ENCODE measurements around the gene ASIP. TPM values are rescaled to one million over a fixed set of nuclear protein-coding genes. Genes with fewer than 3 reads are reported as not detected.

Gene ASIP
- total and polyA plus RNA-seq, 2 of the 13 experiments (the other 11 are each of a cell fraction or from before 2014, with no cell fraction given): not detected

- TF ChIP-seq ZNF878 (CRISPR knock-in tag; IDR thresholded peaks at IDR 0.05): no peak
- peak; percentile 22; the same call in 1 of the 2 replicates for TF ChIP-seq NFKB2 (CRISPR knock-in tag; IDR thresholded peaks at IDR 0.05; ENCODE audit: borderline replicate concordance)
- no peak for TF ChIP-seq ZNF17 (CRISPR knock-in tag; IDR thresholded peaks at IDR 0.05)
- peak; percentile 21; the same call in 1 of the 2 replicates for TF ChIP-seq PHF8 (CRISPR knock-in tag; IDR thresholded peaks at IDR 0.05)
Measured at GRCh38 chr20:34268851-34269636, 27.8 kb downstream of the ASIP start (continued).

GRCh38 chr20:34269996-34270627, 28.9 kb downstream of the ASIP start:
- no peak for FAIRE-seq
- 97% methylated on average over 9 of the region's 9 CpGs for WGBS (ENCODE audit: low lambda C conversion rate)
- Histone ChIP-seq H3K4me2 (ENCODE audit: low read depth, low read length) (no peak overlapping the region), H3K9me3 (ENCODE audit: low read length) (no peaks in the 10 kb centered on the region), H3K9ac (ENCODE audit: insufficient read depth, low read depth, low read length) (no peak overlapping the region), H3K27me3 (ENCODE audit: control insufficient read depth in 1 of 2, insufficient read depth in 2 of 2, low read length in 2 of 2) (no peaks in the 10 kb centered on the region), H3K4me1 (ENCODE audit: insufficient read depth, low read length) (no peaks in the 10 kb centered on the region), H3K4me3 (replicated peaks in 1 of 3; ENCODE audit: insufficient read depth in 1 of 3, low read depth in 2 of 3, low read length in 3 of 3) (no peak overlapping the region), H4K20me1 (ENCODE audit: insufficient read depth, low read length) (no peaks in the 10 kb centered on the region), H3K36me3 (replicated peaks in 1 of 2; ENCODE audit: control insufficient read depth in 1 of 2, insufficient read depth in 2 of 2, low read length in 2 of 2) (peaks cover 9 to 18% of the 10 kb centered on the region in 2 experiments), H3K79me2 (ENCODE audit: insufficient read depth, low read length) (no peaks in the 10 kb centered on the region), H3K27ac (ENCODE audit: extremely low read length, insufficient read depth, low read length) (no peak overlapping the region), H2AFZ (ENCODE audit: low read length) (no peak overlapping the region)
- POLR2A ChIA-PET: interaction anchor here (0.7 kb wide), 2 partner anchors 10 to 27 kb away, joined by 3 to 4 read pairs; no protein-coding TSS in a partner anchor
- TF ChIP-seq SSRP1 (CRISPR knock-in tag; IDR thresholded peaks at IDR 0.05) (0 out of 2 replicates have a peak, but pooled peaks have one; percentile 43), HNRNPUL1 (IDR thresholded peaks at IDR 0.05; ENCODE audit: low read depth, low read length) (no peak)
- intact Hi-C loops (cut with micrococcal nuclease; ENCODE audit: unreplicated experiment): no loop called here
- BruUV-seq (replicated peaks): no TSS peak
- no peak; the same call in 2 of the 3 replicates for ATAC-seq
- in situ Hi-C loops (cut with HindIII; ENCODE audit: extremely low pct_ligation_motif_present, low pct_unique_long_range_greater_than_20kb): no loop called here
- no peak for DNase-seq (ENCODE audit: low spot score)
- CTCF ChIA-PET (ENCODE audit: low intra/inter-chr PET ratio, low total read pairs): no interaction called here

Measured in HepG2 (cell line).